ENCODE results near the gene FXYD3. TPM values are rescaled to one million over a fixed set of nuclear protein-coding genes. Genes with fewer than 3 reads are reported as not detected.

FXYD3 gene
- total and polyA plus RNA-seq, 2 experiments from 2014 or later = 0.81 TPM; not detected in 1

GRCh38 chr19:35094656-35095055 lies 21.0 kb upstream of the FXYD3 start:
- no peak for ATAC-seq
- H3K36me3 Mint-ChIP-seq (ENCODE audit: low read depth) = no peaks in the 10 kb centered on the region
- no peak for TF ChIP-seq ZNF331 (CRISPR knock-in tag; IDR thresholded peaks at IDR 0.05; ENCODE audit: low read depth)
- no peak for TF ChIP-seq STAT1 (IDR thresholded peaks at IDR 0.05; ENCODE audit: unreplicated experiment)
- no peak for TF ChIP-seq ZNF114 (CRISPR knock-in tag; IDR thresholded peaks at IDR 0.05)
- no peak for TF ChIP-seq JUNB (IDR thresholded peaks at IDR 0.05; ENCODE audit: unreplicated experiment)
- TF ChIP-seq EZH2 (IDR thresholded peaks at IDR 0.05; ENCODE audit: low read depth, unreplicated experiment) = no peak
- TF ChIP-seq ETS1 (IDR thresholded peaks at IDR 0.05) = no peak
- TF ChIP-seq ZNF462 (CRISPR knock-in tag; IDR thresholded peaks at IDR 0.05) = no peak
- no peak for TF ChIP-seq CREB1 (CRISPR knock-in tag; IDR thresholded peaks at IDR 0.05; ENCODE audit: low read depth)
- no peak for TF ChIP-seq POLR2AphosphoS5 (IDR thresholded peaks at IDR 0.05; ENCODE audit: low read depth)
- no peak for TF ChIP-seq CTCF (conservative IDR thresholded peaks at IDR 0.05; ENCODE audit: low read depth in 2 of 2)
- TF ChIP-seq NANOG (IDR thresholded peaks at IDR 0.05; ENCODE audit: borderline replicate concordance) = no peak
- no peak for TF ChIP-seq REST (IDR thresholded peaks at IDR 0.05; ENCODE audit: unreplicated experiment)
- no peak for TF ChIP-seq EZH2phosphoT487 (IDR thresholded peaks at IDR 0.05; ENCODE audit: unreplicated experiment)
- Histone ChIP-seq H2AFZ (no peak overlapping the region), H3K27ac (ENCODE audit: low read depth) (no peak overlapping the region), H3K79me2 (replicated peaks; ENCODE audit: insufficient read depth) (no peaks in the 10 kb centered on the region), H3F3A (replicated peaks; ENCODE audit: low read depth) (0 out of 2 replicates have a peak, but pooled peaks cover 3% of the 10 kb centered on the region), H3K4me2 (no peak overlapping the region), H3K4me3 (no peak overlapping the region), H4K20me1 (replicated peaks; ENCODE audit: insufficient read depth) (no peaks in the 10 kb centered on the region), H3K9me2 (ENCODE audit: insufficient read depth) (no peaks in the 10 kb centered on the region), H3K36me3 (ENCODE audit: insufficient read depth) (no peaks in the 10 kb centered on the region), H3K27me3 (ENCODE audit: insufficient read depth) (no peaks in the 10 kb centered on the region), H3K4me1 (ENCODE audit: insufficient read depth) (peaks cover 12% of the 10 kb centered on the region)
- H3K4me1 Mint-ChIP-seq = peaks cover 12% of the 10 kb centered on the region
- no peak overlapping the region for H3K27ac Mint-ChIP-seq
- peaks cover 2% of the 10 kb centered on the region for H3K27me3 Mint-ChIP-seq (ENCODE audit: insufficient read depth, low read depth, poor library complexity)
- no peak overlapping the region; the same call in 2 of the 3 replicates for H3K4me3 Mint-ChIP-seq
- no peak for DNase-seq (ENCODE audit: low spot score)
- no peaks in the 10 kb centered on the region for H3K9me3 Mint-ChIP-seq

Data from GM23338 (cell line).